HG03342 (cell line): ENCODE data around the gene RPL18.
"Not testable (repeated sequence)": the region's sequence is repeated elsewhere in the genome, so short reads cannot be mapped to it uniquely, and the experiment has no call there.

Experiments
- ATAC-seq: cut with Tn5 transposase; IDR thresholded peaks from one replicate; pipeline ENCODE4 v1.9.1; 2021; ENCODE audit warnings: mild to moderate bottlenecking, moderate library complexity; ENCODE audit not compliant: unreplicated experiment

RPL18 gene

DNA sequence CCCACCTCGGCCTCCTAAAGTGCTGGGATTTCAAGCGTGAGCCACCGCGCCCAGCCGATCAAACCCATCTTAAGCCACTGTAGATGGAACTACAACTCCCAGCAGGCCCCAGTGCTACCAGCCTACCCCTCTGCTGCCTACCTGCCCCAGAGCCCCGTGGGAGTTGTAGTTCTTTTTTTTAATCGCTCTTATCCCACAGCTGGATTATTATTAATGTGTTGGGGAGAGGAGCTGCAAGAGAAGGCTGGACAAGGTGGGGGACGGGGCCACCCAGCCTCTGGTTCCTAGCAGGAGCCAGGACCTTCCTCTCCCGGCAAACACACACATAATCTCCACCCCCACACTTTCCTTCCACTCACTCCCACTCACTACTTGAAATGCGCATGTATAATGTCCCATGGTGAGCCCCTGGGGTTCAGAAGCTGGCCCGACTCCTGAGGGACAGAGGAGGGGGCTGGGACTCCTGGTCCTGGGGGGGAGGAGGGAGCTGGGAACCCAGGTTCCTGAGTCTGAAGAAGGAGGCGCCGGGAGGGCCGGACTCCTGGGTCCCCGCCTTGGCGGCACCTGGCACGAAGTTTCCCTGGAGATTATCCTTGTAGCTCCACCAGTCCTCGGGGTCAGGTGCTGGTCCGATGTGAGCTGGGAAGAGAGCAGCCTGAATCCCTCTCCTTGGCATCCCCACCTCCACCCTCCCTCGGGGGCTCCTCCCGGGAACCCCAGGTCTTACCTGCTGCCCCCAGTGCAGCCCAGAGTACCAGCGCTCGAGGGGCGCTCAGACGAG is 26.1 kb upstream of the RPL18 start:
- ATAC-seq = no peak

DNA sequence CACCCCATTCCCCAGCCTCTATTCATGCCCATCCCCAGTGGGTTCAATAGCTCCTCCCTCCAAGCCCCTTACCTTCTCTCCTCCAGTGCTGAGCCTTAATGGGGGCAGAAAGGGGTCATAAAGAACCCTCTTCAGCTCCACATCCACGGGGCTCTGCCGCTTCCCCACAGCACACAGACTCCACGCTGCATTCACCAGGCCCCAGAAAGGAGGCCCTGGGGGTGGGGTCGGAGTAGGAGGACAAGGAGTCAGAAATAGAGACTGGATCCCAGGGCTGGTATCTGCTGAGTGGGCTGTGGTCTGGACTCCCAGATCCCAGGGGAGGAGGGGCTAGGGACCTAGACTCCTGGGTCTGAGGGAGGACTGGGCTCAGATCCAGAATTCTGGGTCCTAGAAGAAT is 25.4 kb upstream of the RPL18 start:
- ATAC-seq = no peak

- no peak for ATAC-seq
Observed at GRCh38 chr19:48642862-48643261, 23.9 kb upstream of the RPL18 start.

GRCh38 chr19:48641850-48642249 is 22.9 kb upstream of the RPL18 start:
- no peak for ATAC-seq

- no peak for ATAC-seq
Observed at GRCh38 chr19:48639483-48640375, 20.8 kb upstream of the RPL18 start.

GRCh38 chr19:48638831-48639381 is 19.9 kb upstream of the RPL18 start:
- no peak for ATAC-seq

GRCh38 chr19:48637948-48638830 is 19.2 kb upstream of the RPL18 start:
- peak; percentile 17 for ATAC-seq

- ATAC-seq = peak; percentile 54
Observed at GRCh38 chr19:48637449-48637947, 18.5 kb upstream of the RPL18 start.

DNA sequence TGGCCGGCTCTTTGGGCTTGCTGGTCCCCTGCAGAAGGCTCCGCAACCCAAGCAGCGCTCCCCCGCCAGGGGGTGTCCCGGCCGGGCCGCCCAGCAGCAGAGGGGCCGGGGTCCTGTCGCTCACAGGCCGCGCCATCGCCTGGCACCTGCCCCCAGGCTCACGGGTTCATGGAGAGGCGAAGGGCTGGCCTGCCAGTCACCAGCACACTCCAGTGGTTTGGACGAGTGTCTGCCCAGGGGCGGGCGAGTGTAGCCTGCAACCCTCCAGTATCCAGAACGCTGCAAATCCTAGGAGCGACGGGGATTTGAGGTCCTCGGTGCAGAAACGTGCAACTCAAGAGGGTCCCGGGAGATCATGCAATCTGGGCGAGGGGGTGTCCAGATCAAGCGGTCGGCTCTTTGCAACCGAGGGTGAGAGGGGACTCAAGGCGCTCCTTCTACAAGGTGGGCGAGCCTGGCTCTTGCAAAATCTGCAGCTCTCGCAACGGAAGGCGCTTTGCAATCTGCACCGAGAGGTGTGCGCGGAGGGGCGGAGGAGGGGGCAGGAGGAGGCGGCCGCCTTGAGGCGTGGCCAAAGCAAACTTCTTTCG is 18.0 kb upstream of the RPL18 start, which contains the start of gene DBP:
TSS of gene DBP (minus strand) at position 521 of the 590 bp plus-strand sequence. CDS start at position 136, 385 bp downstream.
- no peak for ATAC-seq

DNA sequence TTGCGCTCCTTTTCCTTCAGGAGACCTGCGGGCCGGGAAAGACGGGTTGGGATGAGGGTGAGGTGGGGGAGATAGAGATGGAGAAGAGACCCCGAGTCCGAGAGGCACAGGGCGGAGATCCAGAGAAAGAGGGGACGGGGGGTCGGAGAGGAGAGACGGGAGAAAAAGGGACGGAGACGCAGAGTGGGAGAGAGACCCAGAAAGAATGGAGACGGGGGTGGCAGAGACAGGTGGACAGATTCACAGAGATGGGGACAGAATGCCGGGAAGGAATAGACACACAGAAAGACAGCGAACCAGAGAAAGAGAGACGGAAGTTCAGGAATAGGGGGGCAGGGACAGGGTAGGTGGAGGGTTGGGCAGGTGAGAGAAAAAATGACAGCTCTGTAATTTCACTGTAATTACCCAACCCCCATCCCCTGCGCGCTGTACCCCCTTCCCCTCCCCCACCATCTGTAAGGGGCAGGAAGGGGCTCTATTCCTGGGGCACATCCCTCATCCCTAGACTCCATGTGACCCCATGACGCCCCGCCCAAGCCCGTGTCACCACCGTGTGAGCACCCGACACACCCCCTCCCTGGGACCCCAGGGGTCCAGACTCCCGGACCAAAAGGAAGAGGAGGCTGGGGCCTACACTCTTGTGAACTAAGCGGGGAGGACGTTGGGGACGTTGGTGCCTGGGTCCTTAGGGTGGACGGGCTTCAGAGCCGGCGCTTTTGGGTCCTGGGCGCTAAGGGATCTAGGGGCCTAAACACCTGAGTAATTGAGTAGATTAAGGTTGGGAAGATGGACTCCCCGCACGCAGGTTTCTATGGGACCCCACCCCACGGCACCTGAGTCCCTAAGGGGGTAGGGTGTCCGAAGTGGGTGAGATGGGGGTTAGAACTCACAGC is 17.2 kb upstream of the RPL18 start:
- no peak for ATAC-seq

- ATAC-seq = no peak
Observed at GRCh38 chr19:48635263-48635965, 16.4 kb upstream of the RPL18 start.

DNA sequence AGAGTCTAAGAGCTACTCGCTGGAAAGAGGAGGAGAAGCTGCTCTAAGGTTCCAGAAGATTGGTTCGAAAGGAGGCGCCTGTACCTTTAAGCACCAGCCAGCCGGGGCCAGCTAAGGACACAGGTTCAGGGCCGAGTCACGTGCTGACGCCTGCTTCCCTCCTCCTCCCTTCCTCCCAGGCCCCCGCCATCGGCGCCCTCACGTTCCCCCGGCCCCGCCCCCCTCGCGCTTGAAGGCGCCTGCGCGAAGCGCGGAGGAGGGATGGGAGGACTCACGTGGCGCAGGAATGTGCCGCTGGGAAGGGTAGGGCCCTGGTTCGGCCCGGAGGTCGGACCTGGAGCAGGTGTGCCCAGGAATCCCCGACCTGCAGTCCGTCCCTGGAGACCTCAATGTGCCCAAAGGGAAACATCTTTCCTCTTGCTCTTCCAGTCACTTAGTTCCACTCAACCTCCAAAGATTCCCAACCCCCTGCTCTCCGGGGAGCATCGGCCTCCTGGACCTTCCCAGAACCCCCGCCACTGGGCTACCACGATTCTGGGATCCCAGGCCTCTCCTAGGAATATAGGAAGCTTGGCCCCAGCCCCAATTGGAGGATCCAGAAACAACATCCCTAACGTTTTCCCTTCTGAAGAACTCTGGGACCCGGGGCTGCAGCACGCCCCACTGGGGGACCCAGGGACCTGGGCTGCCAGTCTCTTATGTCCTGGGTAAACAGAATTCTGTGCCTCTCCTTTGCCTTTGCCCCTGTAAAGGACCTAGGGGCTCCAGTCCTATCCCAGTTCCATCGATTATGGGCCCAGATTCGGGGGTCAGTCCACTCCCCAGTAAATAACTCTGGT is 15.7 kb upstream of the RPL18 start:
- ATAC-seq = peak; percentile 25

DNA sequence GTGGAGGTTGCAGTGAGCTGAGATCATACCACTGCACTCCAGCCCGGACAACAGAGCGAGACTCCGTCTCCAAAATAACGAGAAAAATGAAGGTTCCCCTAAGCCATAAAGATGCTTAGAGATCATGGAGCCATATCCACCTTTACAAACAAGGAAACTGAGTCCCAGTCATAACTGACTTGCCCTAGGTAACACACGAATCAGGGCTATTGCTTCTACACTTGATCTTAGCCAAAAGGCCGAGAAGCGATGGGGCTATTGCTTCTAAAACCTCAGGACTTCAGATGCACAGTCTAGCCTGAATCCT is 15.0 kb upstream of the RPL18 start:
- no peak for ATAC-seq

DNA sequence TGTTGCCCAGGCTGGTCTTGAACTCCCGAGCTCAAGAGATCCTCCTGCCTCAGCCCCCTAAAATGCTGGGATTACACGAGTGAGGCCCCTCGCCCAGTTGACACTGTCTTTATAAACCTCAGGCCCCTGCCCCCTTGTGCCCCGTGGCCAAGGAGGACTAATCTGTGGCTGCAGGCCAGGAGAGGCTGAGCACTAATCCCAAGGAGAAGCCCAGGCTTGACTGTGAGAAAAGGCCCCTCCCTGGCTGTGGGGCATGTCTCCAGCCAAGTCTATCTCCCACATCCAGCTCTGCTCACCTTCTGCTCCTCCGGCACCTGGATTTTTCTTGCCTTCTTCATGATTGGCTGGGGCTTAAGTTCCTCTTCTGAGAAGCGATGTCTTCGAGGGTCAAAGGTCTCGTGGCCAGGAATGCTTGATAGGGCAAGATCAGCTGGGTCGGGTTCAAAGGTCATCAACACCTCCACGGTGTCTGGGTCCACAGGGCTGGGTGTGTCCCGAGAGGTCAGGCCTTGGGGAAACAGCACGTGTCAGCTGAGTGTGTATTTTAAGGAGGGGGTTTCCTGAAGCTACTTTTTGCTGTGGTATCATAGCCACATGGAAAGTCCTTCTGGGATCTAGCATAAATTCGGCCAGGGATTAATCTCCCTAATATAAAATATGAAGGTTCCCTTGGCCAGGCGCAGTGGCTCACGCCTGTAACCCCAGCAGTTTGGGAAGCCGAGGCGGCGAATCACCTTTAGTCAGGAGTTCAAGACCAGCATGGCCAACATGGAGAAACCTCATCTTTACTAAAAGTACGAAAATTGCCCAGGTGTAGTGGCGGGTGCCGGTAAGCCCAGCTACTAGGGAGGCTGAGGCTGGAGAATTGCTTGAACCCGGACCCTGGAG is 14.4 kb upstream of the RPL18 start:
- no peak for ATAC-seq

DNA sequence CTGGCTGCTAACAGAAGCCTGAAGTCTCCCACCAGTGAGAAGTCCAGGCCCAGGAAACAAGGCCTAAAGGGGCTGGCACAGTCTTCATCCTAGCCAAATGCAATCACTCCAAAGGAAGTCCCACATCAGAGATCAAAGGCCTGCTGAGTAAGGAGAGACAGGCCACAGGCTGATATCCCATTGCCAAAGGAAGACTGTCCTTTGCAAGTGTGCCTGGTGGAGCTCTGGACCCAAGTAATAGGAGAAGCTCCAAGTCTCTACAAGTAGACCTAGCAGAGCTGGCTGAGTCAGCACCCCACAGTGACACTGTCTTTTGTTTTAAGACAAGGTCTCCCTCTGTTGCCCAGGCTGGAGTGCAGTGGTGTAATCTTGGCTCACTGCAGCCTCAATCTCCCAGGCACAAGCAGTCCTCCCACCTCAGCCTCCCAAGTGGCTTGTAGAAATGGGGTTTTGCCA is 13.7 kb upstream of the RPL18 start:
- no peak for ATAC-seq

GRCh38 chr19:48632286-48632685 is 13.3 kb upstream of the RPL18 start:
- ATAC-seq = not testable (repeated sequence)

DNA sequence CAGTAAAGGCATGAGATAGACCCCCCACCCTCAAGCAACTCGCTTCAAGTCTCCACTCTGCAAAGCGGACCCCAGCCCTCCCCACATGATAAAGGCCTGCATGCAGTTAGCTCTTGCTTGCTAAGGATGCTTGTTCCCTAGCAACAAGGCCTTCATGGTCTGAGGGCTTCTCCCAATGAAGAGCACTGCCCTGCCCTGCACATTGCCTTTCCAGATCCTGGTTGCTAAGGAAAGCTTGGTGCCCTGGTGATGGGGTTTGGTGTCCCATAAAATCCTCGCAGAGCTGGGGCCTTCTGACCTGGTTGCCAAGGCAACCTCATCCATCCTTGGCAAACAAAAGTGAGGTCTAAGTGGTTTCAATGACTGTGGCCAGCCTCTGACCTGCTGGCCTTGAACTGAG is 12.2 kb upstream of the RPL18 start:
- ATAC-seq = no peak
